GM18511 (cell line): Measurements from ENCODE around the gene TSR2.
"Not testable (repeated sequence)": the region's sequence is repeated elsewhere in the genome, so short reads cannot be mapped to it uniquely, and the experiment has no call there.

Experiments
- ATAC-seq: cut with Tn5 transposase; IDR thresholded peaks from one replicate; pipeline ENCODE4 v1.9.1; 2021; ENCODE audit warnings: mild to moderate bottlenecking, moderate library complexity; ENCODE audit not compliant: unreplicated experiment

TSR2 gene

GRCh38 chrX:54470054-54470760, 30.0 kb downstream of the TSR2 start:
- ATAC-seq: no peak

- ATAC-seq: no peak
Measured at GRCh38 chrX:54473993-54474859, 34.0 kb downstream of the TSR2 start.

- peak; percentile 51 for ATAC-seq
Measured at GRCh38 chrX:54479136-54480111, 39.2 kb downstream of the TSR2 start.

- no peak for ATAC-seq
Measured at GRCh38 chrX:54482839-54483593, 42.8 kb downstream of the TSR2 start.

- no peak for ATAC-seq
Measured at GRCh38 chrX:54483946-54484345, 43.7 kb downstream of the TSR2 start.

GRCh38 chrX:54484666-54485065, 44.5 kb downstream of the TSR2 start:
- no peak for ATAC-seq

- ATAC-seq: not testable (repeated sequence)
Measured at GRCh38 chrX:54489819-54490218, 49.6 kb downstream of the TSR2 start.

- ATAC-seq: no peak
Measured at GRCh38 chrX:54492340-54492739, 52.1 kb downstream of the TSR2 start.

GRCh38 chrX:54494166-54494988, 54.2 kb downstream of the TSR2 start:
- ATAC-seq: no peak
